K562 (cell line): ENCODE results near the gene FBXO15. TPM values are rescaled to one million over a fixed set of nuclear protein-coding genes. Genes with fewer than 3 reads are reported as not detected.

ENCODE experiments used
- ATAC-seq: fragments of 200-7000 bp; cut with Tn5 transposase; 3 replicates; pipeline ENCODE4 v1.9.1; 2020; ENCODE audit warnings: moderate library complexity
- BruUV-seq: library from RNA; stranded (reverse); fragments of 400-500 nt; replicated peaks from 2 replicates; lab custom pipeline; 2021; lab: Mats Ljungman, UMichigan
- CTCF ChIA-PET: fragments of 300-600 bp; formaldehyde crosslinking; extraction: SDS; loops from one replicate; lab custom pipeline; 2021; ENCODE audit warnings: low intra/inter-chr PET ratio; lab: Yijun Ruan, JAX
- POLR2A ChIA-PET: fragments of 300-600, 350-650 bp; sonication (Branson Sonifier 250); formaldehyde crosslinking; extraction: SDS; loops from one replicate; lab custom pipeline; 2021; ENCODE audit warnings: antibody characterized with exemption, inconsistent platforms; lab: Yijun Ruan, JAX
- DNase-seq, 4 experiments: peaks; one replicate each; pipeline versions ENCODE4 v3.0.0 to v3.0.0-alpha.2; 2011 to 2018; ENCODE audit warnings: low spot score in 3 of 4, mixed read lengths in 3 of 4; ENCODE audit errors: extremely low read depth in 1 of 4
- FAIRE-seq: peaks from 2 replicates; lab custom pipeline; 2011; peaks lifted over from hg19 to GRCh38; lab: Jason Lieb, UNC
- H2AFZ ChIP-seq: 2 replicates; pipeline ENCODE4 v1.6.0; 2011; ENCODE audit warnings: low read depth, low read length, control low read depth, inconsistent platforms
- H3K27ac ChIP-seq: fragments of 200-600 bp; 3 replicates; pipeline ENCODE4 v1.8.0; 2011; ENCODE audit warnings: low read depth, mild to moderate bottlenecking, control low read depth, inconsistent platforms, low read length, moderate library complexity, mixed read lengths; ENCODE audit errors: extremely low read depth
- H3K27me3 ChIP-seq, 2 experiments: fragments of 300-600 bp in 1 of 2; 2 replicates in 1 of 2; 3 replicates in 1 of 2; pipeline versions ENCODE4 v1.6.0 to v1.8.0; 2011; ENCODE audit warnings: inconsistent platforms in 2 of 2, low read length in 2 of 2, mild to moderate bottlenecking in 1 of 2, mixed read lengths in 1 of 2, moderate library complexity in 1 of 2; ENCODE audit not compliant: control insufficient read depth in 2 of 2, insufficient read depth in 2 of 2
- H3K36me3 ChIP-seq: fragments of 300-600 bp; 3 replicates; pipeline ENCODE4 v1.8.0; 2011; ENCODE audit warnings: mild to moderate bottlenecking, low read length, inconsistent platforms; ENCODE audit not compliant: control insufficient read depth, insufficient read depth
- H3K4me1 ChIP-seq, 2 experiments: fragments of 200-600 bp in 1 of 2; replicated peaks in 1 of 2; 2 replicates in 1 of 2; 3 replicates in 1 of 2; pipeline versions ENCODE4 v1.5.1 to v1.8.0; 2011; ENCODE audit warnings: inconsistent platforms in 2 of 2, low read length in 2 of 2, mild to moderate bottlenecking in 1 of 2, mixed read lengths in 1 of 2, moderate library complexity in 1 of 2; ENCODE audit not compliant: control insufficient read depth in 2 of 2, insufficient read depth in 2 of 2
- H3K4me2 ChIP-seq: 2 replicates; pipeline ENCODE4 v1.6.1; 2011; ENCODE audit warnings: low read length, control low read depth, inconsistent platforms, mixed read lengths; ENCODE audit not compliant: insufficient read depth
- H3K4me3 ChIP-seq: fragments of 200-600 bp; sonication (generic), shearing (Covaris generic); 2 replicates; pipeline ENCODE4 v1.5.1; 2016; ENCODE audit warnings: control low read depth, inconsistent platforms
- H3K79me2 ChIP-seq: fragments of 200-600 bp; 3 replicates; pipeline ENCODE4 v1.8.0; 2011; ENCODE audit warnings: low read length, inconsistent platforms; ENCODE audit not compliant: control insufficient read depth, insufficient read depth
- H3K9ac ChIP-seq, 2 experiments: 2 replicates each; pipeline versions ENCODE4 v1.6.0 to v1.6.1; 2011; ENCODE audit warnings: low read depth in 2 of 2, low read length in 2 of 2, control low read depth in 1 of 2, inconsistent platforms in 1 of 2, mild to moderate bottlenecking in 1 of 2, mixed read lengths in 1 of 2; ENCODE audit not compliant: insufficient read depth in 1 of 2
- H3K9me1 ChIP-seq: one replicate; pipeline ENCODE4 v1.6.0; 2011; ENCODE audit warnings: inconsistent platforms, mild to moderate bottlenecking, low read length, moderate library complexity; ENCODE audit not compliant: control insufficient read depth, insufficient read depth
- H3K9me3 ChIP-seq: replicated peaks from 2 replicates; pipeline ENCODE4 v1.5.1; 2011; ENCODE audit warnings: low read depth, low read length, inconsistent platforms; ENCODE audit not compliant: control insufficient read depth, insufficient read depth
- H4K20me1 ChIP-seq: replicated peaks from 2 replicates; pipeline ENCODE4 v1.6.1; 2011; ENCODE audit warnings: low read length, inconsistent platforms, mixed read lengths; ENCODE audit not compliant: control insufficient read depth, insufficient read depth
- KLF16 ChIP-seq: IDR thresholded peaks from 2 replicates; pipeline ENCODE4 v1.6.1; 2016; ENCODE audit warnings: antibody characterized with exemption
- MAFK ChIP-seq: IDR thresholded peaks from 2 replicates; pipeline ENCODE4 v1.6.1; 2011; ENCODE audit warnings: low read length, improper control_type of control experiment
- MEF2D ChIP-seq: conservative IDR thresholded peaks from 2 replicates; pipeline ENCODE4 v1.6.1; 2016; ENCODE audit warnings: low read depth, missing genetic modification characterization, missing compliant biosample characterization
- PCBP2 ChIP-seq: fragments of 200-400 bp; formaldehyde crosslinking; IDR thresholded peaks from 2 replicates; pipeline ENCODE4 v1.6.1; 2018; ENCODE audit warnings: low read length, low read depth, mild to moderate bottlenecking, moderate library complexity; ENCODE audit not compliant: poor library complexity, severe bottlenecking
- TAF15 ChIP-seq: fragments of 200-400 bp; formaldehyde crosslinking; IDR thresholded peaks from 2 replicates; pipeline ENCODE4 v1.6.1; 2017; ENCODE audit warnings: mild to moderate bottlenecking, low read depth, low read length, moderate library complexity
- ZNF212 ChIP-seq: fragments of 450-650 bp; formaldehyde crosslinking; IDR thresholded peaks from 2 replicates; pipeline ENCODE4 v1.4.0; 2020; ENCODE audit warnings: mild to moderate bottlenecking
- ZNF436 ChIP-seq: fragments of 250-450, 450-650 bp; sonication (Bioruptor Pico); formaldehyde crosslinking; IDR thresholded peaks from 2 replicates; pipeline ENCODE4 v1.7.0; 2020; ENCODE audit warnings: mild to moderate bottlenecking
- WGBS: fragments of 100-300 bp; shearing (Covaris generic); methylation state at CpG from one replicate; pipeline ENCODE4 v1.1.6; 2016; ENCODE audit warnings: low coverage, mixed read lengths; ENCODE audit not compliant: insufficient coverage; ENCODE audit errors: missing lambda C conversion rate; 5-methylcytosine and 5-hydroxymethylcytosine counted together
- in situ Hi-C: fragments of 300-500 bp; cut with MboI; formaldehyde crosslinking; loops from 4 replicates; pipeline ENCODE4 v1.15.0; 2018; ENCODE audit warnings: inconsistent platforms, mixed read lengths
- intact Hi-C: fragments of 100-400 bp; cut with micrococcal nuclease; formaldehyde crosslinking; loops from 2 replicates; pipeline ENCODE4 v1.14.2; 2022
- polyA plus RNA-seq, 8 experiments: library from polyadenylated mRNA; depleted of rRNA in 4 of 8; stranded (reverse) in 5 of 8; unstranded in 3 of 8; fragments of >200 nt; fragmentation: Nextera tagmentation in 2 of 8; fragmentation: Illumina TruSeq in 1 of 8; extraction: Ambion mirVana in 2 of 8; extraction: Trizol in 1 of 8; gene quantifications; 2 replicates each; pipeline versions ENCODE4 v1.2.1 to v1.2.3, GENCODE V29; 2011 to 2014; ENCODE audit warnings: inconsistent platforms in 1 of 8, missing spikeins in 1 of 8
- total RNA-seq, 7 experiments: library from RNA; depleted of rRNA in 6 of 7; stranded (reverse); fragments of >200 nt in 6 of 7; fragmentation: Illumina TruSeq in 2 of 7; extraction: Trizol in 2 of 7; gene quantifications; 2 replicates each; pipeline versions ENCODE4 v1.2.1 to v1.2.3, GENCODE V29; 2011 to 2021; ENCODE audit warnings: low replicate concordance in 1 of 7
- TF ChIP-seq, protein P1 (sequence below): fragments of 250-450 bp; sonication (Bioruptor Pico); IDR thresholded peaks from 2 replicates; pipeline ENCODE4 v1.9.0; 2021; ENCODE audit warnings: mild to moderate bottlenecking
- TF ChIP-seq, protein P2 (sequence below): fragments of 250-450 bp; sonication (Bioruptor Pico); IDR thresholded peaks from 2 replicates; pipeline ENCODE4 v1.8.0; 2022; ENCODE audit warnings: inconsistent platforms, mild to moderate bottlenecking, moderate library complexity, borderline replicate concordance

The FBXO15 gene
- total and polyA plus RNA-seq, 9 of the 15 experiments (the other 6 are each of a cell fraction or from before 2014, with no cell fraction given): 0.07 to 0.43 (median 0.27) TPM; not detected in 1

DNA sequence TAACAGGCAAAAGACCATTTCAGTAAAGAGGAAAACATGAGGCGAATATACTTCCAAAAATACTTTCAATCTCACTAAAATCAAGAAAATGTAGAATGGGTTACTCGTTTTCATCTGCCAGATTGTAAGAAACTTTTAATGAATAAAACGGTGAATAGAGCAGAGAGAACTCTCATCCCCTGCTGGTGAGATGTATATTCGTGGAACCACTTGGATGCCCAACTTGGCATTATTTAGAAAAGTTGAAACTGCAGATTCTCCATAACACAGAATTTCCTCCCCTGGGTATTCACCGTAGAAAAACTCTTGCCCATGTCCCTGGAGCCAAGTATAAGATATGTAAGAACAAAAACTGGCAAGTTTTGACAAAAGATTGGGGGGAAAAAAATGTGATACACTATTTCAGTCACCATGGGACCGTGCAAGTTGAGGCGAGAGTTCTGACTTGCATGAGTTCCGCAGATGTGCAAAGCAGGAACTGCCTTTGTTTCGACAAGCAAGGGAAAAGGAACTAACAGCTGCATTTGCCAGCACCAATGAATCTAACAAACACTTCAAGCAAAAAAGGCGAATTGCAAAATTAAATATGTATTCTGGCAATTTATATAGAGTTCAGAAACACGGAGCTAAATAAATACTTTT is 15.5 kb upstream of the FBXO15 start:
- POLR2A ChIA-PET: interaction anchor here (1.1 kb wide), 1 partner anchor 10 kb away, joined by 3 read pairs; no protein-coding TSS in a partner anchor
- intact Hi-C loops: no loop called here
- Histone ChIP-seq H3K4me1 (no peaks in the 10 kb centered on the region), H3K9me1 (no peaks in the 10 kb centered on the region), H3K9ac (no peak overlapping the region), H3K4me3 (no peak overlapping the region), H4K20me1 (no peaks in the 10 kb centered on the region; the same call in 1 of the 2 replicates), H3K27me3 (no peaks in the 10 kb centered on the region), H3K79me2 (no peaks in the 10 kb centered on the region), H3K9me3 (no peaks in the 10 kb centered on the region), H3K36me3 (peaks cover 37% of the 10 kb centered on the region; the same call in 2 of the 3 replicates), H2AFZ (no peak overlapping the region)
- FAIRE-seq: no peak
- CTCF ChIA-PET: no interaction called here
- DNase-seq: no peak
- WGBS: 75% methylated on average over 11 of the region's 11 CpGs
- ATAC-seq: no peak
- in situ Hi-C loops: no loop called here
- BruUV-seq: no TSS peak
- no peak for TF ChIP-seq TAF15
- no peak for TF ChIP-seq MEF2D (tag)
- no peak for TF ChIP-seq PCBP2
- TF ChIP-seq, protein P1, sequence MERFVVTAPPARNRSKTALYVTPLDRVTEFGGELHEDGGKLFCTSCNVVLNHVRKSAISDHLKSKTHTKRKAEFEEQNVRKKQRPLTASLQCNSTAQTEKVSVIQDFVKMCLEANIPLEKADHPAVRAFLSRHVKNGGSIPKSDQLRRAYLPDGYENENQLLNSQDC (CRISPR knock-in tag): no peak
- TF ChIP-seq, protein P2, sequence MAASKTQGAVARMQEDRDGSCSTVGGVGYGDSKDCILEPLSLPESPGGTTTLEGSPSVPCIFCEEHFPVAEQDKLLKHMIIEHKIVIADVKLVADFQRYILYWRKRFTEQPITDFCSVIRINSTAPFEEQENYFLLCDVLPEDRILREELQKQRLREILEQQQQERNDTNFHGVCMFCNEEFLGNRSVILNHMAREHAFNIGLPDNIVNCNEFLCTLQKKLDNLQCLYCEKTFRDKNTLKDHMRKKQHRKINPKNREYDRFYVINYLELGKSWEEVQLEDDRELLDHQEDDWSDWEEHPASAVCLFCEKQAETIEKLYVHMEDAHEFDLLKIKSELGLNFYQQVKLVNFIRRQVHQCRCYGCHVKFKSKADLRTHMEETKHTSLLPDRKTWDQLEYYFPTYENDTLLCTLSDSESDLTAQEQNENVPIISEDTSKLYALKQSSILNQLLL (CRISPR knock-in tag): no peak
- no peak for TF ChIP-seq ZNF436 (CRISPR knock-in tag)
- no peak for TF ChIP-seq ZNF212 (CRISPR knock-in tag)
- TF ChIP-seq KLF16: no peak
- TF ChIP-seq MAFK: no peak
- TF ChIP-seq, all 486 proteins: peak for 0
- Histone ChIP-seq H3K4me2 (no peak overlapping the region), H3K27ac (no peak overlapping the region)
